ENCODE measurements around the gene CACNA2D3.
"Not testable (repeated sequence)": the region's sequence is repeated elsewhere in the genome, so short reads cannot be mapped to it uniquely, and the experiment has no call there.

Gene CACNA2D3

GRCh38 chr3:54099381-54099780 is 23.0 kb upstream of the CACNA2D3 start:
- Histone ChIP-seq H3K9me3 (ENCODE audit: control insufficient read depth, low read length) (no peaks in the 10 kb centered on the region), H3K4me1 (ENCODE audit: control insufficient read depth, insufficient read depth, low read length) (no peaks in the 10 kb centered on the region), H3K27me3 (replicated peaks; ENCODE audit: control insufficient read depth, insufficient read depth, low read length) (no peaks in the 10 kb centered on the region), H3K36me3 (ENCODE audit: control insufficient read depth, insufficient read depth, low read length, severe bottlenecking) (no peaks in the 10 kb centered on the region), H3K4me3 (ENCODE audit: low read length) (no peak overlapping the region), H3K9ac (ENCODE audit: low read length) (no peak overlapping the region)
- no peak for DNase-seq (ENCODE audit: low read depth)

- no peaks in the 10 kb centered on the region for H3K36me3 ChIP-seq (ENCODE audit: control insufficient read depth, insufficient read depth, low read length, severe bottlenecking)
- no peaks in the 10 kb centered on the region for H3K27me3 ChIP-seq (replicated peaks; ENCODE audit: control insufficient read depth, insufficient read depth, low read length)
- H3K9me3 ChIP-seq (ENCODE audit: control insufficient read depth, low read length), result peaks cover 7% of the 10 kb centered on the region
- H3K9ac ChIP-seq (ENCODE audit: low read length), result no peak overlapping the region
- no peaks in the 10 kb centered on the region for H3K4me1 ChIP-seq (ENCODE audit: control insufficient read depth, insufficient read depth, low read length)
- DNase-seq (ENCODE audit: low read depth), result no peak
- H3K4me3 ChIP-seq (ENCODE audit: low read length), result no peak overlapping the region
These were observed 18.3 kb upstream of the CACNA2D3 start for GRCh38 chr3:54104084-54104483.

DNA sequence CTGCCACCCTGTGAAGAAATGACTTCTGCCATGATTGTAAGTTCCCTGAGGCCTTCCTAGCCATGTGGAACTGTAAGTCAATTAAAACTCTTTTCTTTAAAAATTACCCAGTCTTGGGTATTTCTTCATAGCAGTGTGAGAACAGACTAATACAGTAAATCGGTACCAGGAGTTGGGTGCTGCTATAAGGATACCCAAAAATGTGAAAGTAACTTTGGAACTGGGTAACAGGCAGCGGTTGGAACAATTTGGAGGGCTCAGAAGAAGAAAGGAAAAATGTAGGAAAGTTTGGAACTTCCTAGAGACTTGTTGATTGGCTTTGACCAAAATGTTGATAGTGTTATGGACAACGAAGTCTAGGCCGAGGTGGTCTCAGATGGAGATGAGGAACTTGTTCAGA is 6.2 kb upstream of the CACNA2D3 start:
- DNase-seq (ENCODE audit: low read depth); H3K9ac ChIP-seq (ENCODE audit: low read length); H3K4me3 ChIP-seq (ENCODE audit: low read length); H3K36me3 ChIP-seq (ENCODE audit: control insufficient read depth, insufficient read depth, low read length, severe bottlenecking); H3K4me1 ChIP-seq (ENCODE audit: control insufficient read depth, insufficient read depth, low read length): not testable (repeated sequence)
- H3K9me3 ChIP-seq (ENCODE audit: control insufficient read depth, low read length), result peaks cover 19% of the 10 kb centered on the region
- peaks cover 22% of the 10 kb centered on the region for H3K27me3 ChIP-seq (replicated peaks; ENCODE audit: control insufficient read depth, insufficient read depth, low read length)

- no peak overlapping the region for H3K4me3 ChIP-seq (ENCODE audit: low read length)
- DNase-seq (ENCODE audit: low read depth), result peak; percentile 12
- no peaks in the 10 kb centered on the region for H3K36me3 ChIP-seq (ENCODE audit: control insufficient read depth, insufficient read depth, low read length, severe bottlenecking)
- peaks cover 2% of the 10 kb centered on the region for H3K4me1 ChIP-seq (ENCODE audit: control insufficient read depth, insufficient read depth, low read length)
- H3K9ac ChIP-seq (ENCODE audit: low read length), result no peak overlapping the region
- H3K27me3 ChIP-seq (replicated peaks; ENCODE audit: control insufficient read depth, insufficient read depth, low read length), result peaks cover 35% of the 10 kb centered on the region
- peaks cover 14% of the 10 kb centered on the region for H3K9me3 ChIP-seq (ENCODE audit: control insufficient read depth, low read length)
These were observed 1.5 kb upstream of the CACNA2D3 start for GRCh38 chr3:54120657-54121413.

DNA sequence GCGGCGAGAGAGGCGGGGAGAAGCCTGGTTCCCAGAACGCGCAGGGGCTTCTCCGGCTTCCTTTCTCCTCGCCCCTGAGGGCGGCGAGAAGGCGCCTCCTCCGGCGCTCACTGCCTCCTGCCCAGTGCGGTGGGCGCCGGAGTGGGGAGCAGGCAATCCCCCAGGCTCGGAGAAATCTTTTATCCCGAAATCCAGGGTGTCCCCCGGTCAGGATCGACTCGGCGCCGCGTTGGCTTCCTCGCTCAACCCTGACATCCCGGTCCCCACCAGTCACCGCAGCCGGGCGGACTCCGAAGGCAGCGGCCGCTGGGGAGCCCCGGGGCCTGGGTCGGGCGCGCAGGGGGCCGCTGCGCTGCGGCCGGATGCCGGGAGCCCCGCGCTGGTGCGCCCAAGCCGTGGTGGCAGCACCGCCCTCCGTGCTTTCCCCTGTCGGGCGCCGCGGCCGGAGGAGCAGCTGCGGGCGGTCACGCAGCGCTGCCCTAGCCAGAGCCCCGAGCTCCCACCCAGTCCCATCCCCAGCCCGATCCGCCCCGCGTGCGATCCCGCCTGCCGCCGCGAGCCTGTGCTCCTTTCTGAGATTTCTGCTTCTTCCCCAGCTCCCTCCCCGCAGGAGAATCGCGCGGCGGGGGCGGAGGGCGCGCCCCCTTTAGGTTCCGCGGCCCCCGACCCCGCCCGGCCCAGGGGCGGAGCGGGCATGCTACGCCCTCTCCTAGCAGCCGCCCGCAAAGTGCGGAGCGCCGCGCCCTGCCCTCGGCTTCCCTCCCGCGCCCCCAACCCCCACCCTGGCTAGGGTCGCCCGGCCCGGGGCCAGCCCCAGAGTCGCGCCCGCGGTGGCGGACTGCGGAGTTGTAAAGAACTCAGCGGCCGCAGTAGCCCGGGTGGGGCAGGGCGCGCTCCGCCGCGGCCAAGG is 683 bp upstream of the CACNA2D3 start:
- DNase-seq (ENCODE audit: low read depth), result peak; percentile 19
- H3K36me3 ChIP-seq (ENCODE audit: control insufficient read depth, insufficient read depth, low read length, severe bottlenecking), result no peaks in the 10 kb centered on the region
- peaks cover 6% of the 10 kb centered on the region for H3K9me3 ChIP-seq (ENCODE audit: control insufficient read depth, low read length)
- peaks cover 2% of the 10 kb centered on the region for H3K4me1 ChIP-seq (ENCODE audit: control insufficient read depth, insufficient read depth, low read length)
- H3K27me3 ChIP-seq (replicated peaks; ENCODE audit: control insufficient read depth, insufficient read depth, low read length), result peaks cover 35% of the 10 kb centered on the region
- no peak overlapping the region for H3K9ac ChIP-seq (ENCODE audit: low read length)
- peak overlapping the region; percentile 62 for H3K4me3 ChIP-seq (ENCODE audit: low read length)

GRCh38 chr3:54123003-54123775 is 837 bp downstream of the CACNA2D3 start:
- peak; percentile 2 for DNase-seq (ENCODE audit: low read depth)
- H3K9me3 ChIP-seq (ENCODE audit: control insufficient read depth, low read length), result no peaks in the 10 kb centered on the region
- peaks cover 35% of the 10 kb centered on the region for H3K27me3 ChIP-seq (replicated peaks; ENCODE audit: control insufficient read depth, insufficient read depth, low read length)
- H3K4me1 ChIP-seq (ENCODE audit: control insufficient read depth, insufficient read depth, low read length), result peaks cover 2% of the 10 kb centered on the region
- H3K36me3 ChIP-seq (ENCODE audit: control insufficient read depth, insufficient read depth, low read length, severe bottlenecking), result no peaks in the 10 kb centered on the region
- no peak overlapping the region for H3K9ac ChIP-seq (ENCODE audit: low read length)
- peak overlapping the region; percentile 65 for H3K4me3 ChIP-seq (ENCODE audit: low read length)

- peak overlapping the region; percentile 65 for H3K4me3 ChIP-seq (ENCODE audit: low read length)
- H3K9me3 ChIP-seq (ENCODE audit: control insufficient read depth, low read length), result no peaks in the 10 kb centered on the region
- H3K4me1 ChIP-seq (ENCODE audit: control insufficient read depth, insufficient read depth, low read length), result peaks cover 2% of the 10 kb centered on the region
- H3K9ac ChIP-seq (ENCODE audit: low read length), result no peak overlapping the region
- DNase-seq (ENCODE audit: low read depth), result no peak
- H3K27me3 ChIP-seq (replicated peaks; ENCODE audit: control insufficient read depth, insufficient read depth, low read length), result peaks cover 35% of the 10 kb centered on the region
- H3K36me3 ChIP-seq (ENCODE audit: control insufficient read depth, insufficient read depth, low read length, severe bottlenecking), result no peaks in the 10 kb centered on the region
These were observed 1.4 kb downstream of the CACNA2D3 start for GRCh38 chr3:54123776-54124196.

DNA sequence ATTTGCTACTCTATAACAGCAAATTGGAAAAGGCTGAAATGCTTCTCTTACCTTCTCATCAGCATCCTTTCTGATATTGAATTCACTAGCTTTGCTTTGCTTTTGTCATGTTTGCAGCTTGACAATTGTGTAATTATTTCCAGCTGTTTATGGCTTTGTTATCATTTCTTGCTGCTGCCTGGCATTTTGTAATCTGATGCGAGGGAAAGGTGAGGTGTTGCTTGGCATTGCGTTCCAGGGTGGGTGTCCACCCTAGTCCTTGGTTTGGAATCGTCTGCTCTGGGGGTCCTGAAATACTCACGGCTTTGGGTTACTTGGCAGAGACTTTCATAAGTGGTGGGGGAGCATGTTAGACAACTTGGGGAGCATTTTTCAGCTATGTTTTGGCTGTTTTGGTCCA is 2.9 kb downstream of the CACNA2D3 start:
- Histone ChIP-seq H3K9ac (ENCODE audit: low read length) (no peak overlapping the region), H3K4me1 (ENCODE audit: control insufficient read depth, insufficient read depth, low read length) (peaks cover 2% of the 10 kb centered on the region), H3K9me3 (ENCODE audit: control insufficient read depth, low read length) (no peaks in the 10 kb centered on the region), H3K27me3 (replicated peaks; ENCODE audit: control insufficient read depth, insufficient read depth, low read length) (peaks cover 26% of the 10 kb centered on the region), H3K4me3 (ENCODE audit: low read length) (no peak overlapping the region), H3K36me3 (ENCODE audit: control insufficient read depth, insufficient read depth, low read length, severe bottlenecking) (no peaks in the 10 kb centered on the region)
- no peak for DNase-seq (ENCODE audit: low read depth)

- Histone ChIP-seq H3K9me3 (ENCODE audit: control insufficient read depth, low read length) (no peaks in the 10 kb centered on the region), H3K27me3 (replicated peaks; ENCODE audit: control insufficient read depth, insufficient read depth, low read length) (peaks cover 15% of the 10 kb centered on the region), H3K4me1 (ENCODE audit: control insufficient read depth, insufficient read depth, low read length) (no peaks in the 10 kb centered on the region), H3K36me3 (ENCODE audit: control insufficient read depth, insufficient read depth, low read length, severe bottlenecking) (no peaks in the 10 kb centered on the region), H3K9ac (ENCODE audit: low read length) (no peak overlapping the region), H3K4me3 (ENCODE audit: low read length) (no peak overlapping the region)
- no peak for DNase-seq (ENCODE audit: low read depth)
These were observed 4.2 kb downstream of the CACNA2D3 start for GRCh38 chr3:54126551-54126950.

DNA sequence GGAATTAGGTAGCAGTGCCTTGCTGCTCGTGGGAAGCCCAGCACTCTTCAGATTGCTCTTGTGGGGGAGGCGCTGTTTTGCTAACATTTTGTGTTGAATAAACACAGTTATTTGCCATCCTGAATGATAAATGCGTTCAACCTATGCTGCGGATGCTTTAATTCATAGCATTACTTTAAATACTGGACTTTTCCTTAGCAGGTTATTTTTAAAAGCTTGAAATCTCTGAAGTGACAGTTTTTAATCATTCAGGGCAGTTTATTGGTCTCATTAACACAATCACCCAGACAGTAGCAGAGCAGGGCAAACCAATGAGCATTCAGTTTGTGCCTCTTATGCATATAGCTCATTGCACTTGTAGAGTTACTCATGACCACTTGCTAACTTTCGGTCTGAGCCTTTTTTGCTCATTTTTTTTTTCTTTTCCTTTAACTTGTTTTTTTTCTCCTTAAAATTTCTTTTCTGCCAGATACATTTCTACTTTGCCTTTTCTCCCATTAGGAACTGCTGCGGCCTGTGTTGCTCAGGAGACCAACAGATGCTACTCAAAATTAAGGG is 5.2 kb downstream of the CACNA2D3 start:
- Histone ChIP-seq H3K36me3 (ENCODE audit: control insufficient read depth, insufficient read depth, low read length, severe bottlenecking) (no peaks in the 10 kb centered on the region), H3K27me3 (replicated peaks; ENCODE audit: control insufficient read depth, insufficient read depth, low read length) (peaks cover 15% of the 10 kb centered on the region), H3K9me3 (ENCODE audit: control insufficient read depth, low read length) (no peaks in the 10 kb centered on the region), H3K4me3 (ENCODE audit: low read length) (no peak overlapping the region), H3K9ac (ENCODE audit: low read length) (no peak overlapping the region), H3K4me1 (ENCODE audit: control insufficient read depth, insufficient read depth, low read length) (no peaks in the 10 kb centered on the region)
- no peak for DNase-seq (ENCODE audit: low read depth)
